GM19468 (cell line): Measurements from ENCODE around the gene RIC3.

ENCODE experiments used
- ATAC-seq: cut with Tn5 transposase; IDR thresholded peaks from one replicate; pipeline ENCODE4 v1.9.1; 2021; ENCODE audit warnings: mild to moderate bottlenecking, moderate library complexity, moderate number of reproducible peaks; ENCODE audit not compliant: unreplicated experiment; ENCODE audit errors: extremely low read depth

Gene RIC3

GRCh38 chr11:8092587-8093424 is 76.0 kb downstream of the RIC3 start:
- ATAC-seq: no peak

- ATAC-seq: no peak
Observed at GRCh38 chr11:8091721-8092120, 77.1 kb downstream of the RIC3 start.

- ATAC-seq: no peak
Observed at GRCh38 chr11:8090756-8091155, 78.1 kb downstream of the RIC3 start.

DNA sequence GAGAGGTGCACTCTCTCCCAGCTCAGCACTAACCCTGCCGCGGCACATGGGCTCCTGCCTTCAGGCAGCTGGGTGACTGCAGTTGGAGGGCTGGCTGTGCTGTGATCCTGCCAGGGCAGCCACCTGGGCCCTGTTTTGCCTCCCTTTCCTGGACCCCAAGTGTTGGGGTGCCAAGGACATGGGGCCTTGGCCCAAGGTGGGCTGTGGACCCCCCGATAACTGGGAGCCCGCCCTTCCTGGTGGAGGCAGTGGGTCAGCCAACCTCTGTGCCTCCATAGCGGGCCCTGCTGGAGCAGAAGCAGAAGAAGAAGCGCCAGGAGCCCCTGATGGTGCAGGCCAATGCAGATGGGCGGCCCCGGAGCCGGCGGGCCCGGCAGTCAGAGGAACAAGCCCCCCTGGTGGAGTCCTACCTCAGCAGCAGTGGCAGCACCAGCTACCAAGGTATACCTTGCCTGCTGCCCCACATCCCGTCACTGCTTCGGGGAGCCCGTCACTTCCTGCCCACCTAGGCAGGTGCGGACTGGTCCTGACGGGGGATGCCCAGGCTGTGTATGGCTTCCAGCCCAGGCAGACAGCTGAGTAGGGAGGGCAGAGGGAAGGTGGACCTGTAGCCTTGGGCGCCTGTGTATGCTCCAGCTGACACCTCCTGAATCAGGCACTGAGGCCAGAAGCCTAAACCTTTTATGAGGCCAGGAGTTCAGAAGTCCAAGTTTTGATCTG is 78.9 kb downstream of the RIC3 start:
- no peak for ATAC-seq

DNA sequence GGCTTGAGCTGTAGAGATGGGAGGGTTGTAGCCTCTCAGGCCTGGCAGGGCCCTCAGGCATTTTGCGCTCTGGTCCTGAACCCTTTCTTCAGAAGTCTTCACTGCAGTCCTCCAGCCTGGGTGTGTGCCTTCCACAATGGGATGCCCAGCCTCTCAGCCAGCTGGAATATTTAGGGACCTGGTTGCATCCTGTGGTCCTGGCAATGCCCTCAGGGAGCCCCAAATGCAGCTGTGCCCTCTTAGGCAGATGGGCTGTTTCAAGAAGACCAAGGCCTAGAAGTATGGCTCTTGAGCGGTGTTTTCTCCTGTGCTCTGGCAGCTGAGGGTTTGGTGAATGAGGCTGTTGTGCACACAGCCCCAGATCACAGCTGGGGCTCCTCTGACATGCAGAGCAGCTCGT is 81.1 kb downstream of the RIC3 start:
- no peak for ATAC-seq

GRCh38 chr11:8087185-8087584 is 81.6 kb downstream of the RIC3 start:
- ATAC-seq: no peak

DNA sequence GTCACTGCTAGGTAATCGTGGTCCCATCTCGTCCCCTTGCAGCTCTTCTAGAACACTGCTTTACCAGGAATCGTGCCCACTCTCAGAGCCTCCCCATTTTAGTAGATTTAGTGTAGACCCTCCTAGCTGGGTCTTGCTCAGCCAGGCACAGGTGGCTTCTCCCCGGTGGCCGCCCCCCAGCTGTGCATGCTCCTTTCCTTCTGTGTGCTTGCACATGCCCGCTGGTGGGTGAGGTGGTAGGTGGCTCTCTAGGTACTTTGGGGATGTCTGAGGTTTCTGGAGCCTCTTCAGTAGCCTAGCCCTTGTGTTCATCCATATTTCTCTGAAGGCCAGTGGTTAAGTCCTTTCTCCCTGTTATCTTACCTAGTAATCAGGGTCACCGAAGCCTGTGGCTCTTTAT is 82.3 kb downstream of the RIC3 start:
- no peak for ATAC-seq

DNA sequence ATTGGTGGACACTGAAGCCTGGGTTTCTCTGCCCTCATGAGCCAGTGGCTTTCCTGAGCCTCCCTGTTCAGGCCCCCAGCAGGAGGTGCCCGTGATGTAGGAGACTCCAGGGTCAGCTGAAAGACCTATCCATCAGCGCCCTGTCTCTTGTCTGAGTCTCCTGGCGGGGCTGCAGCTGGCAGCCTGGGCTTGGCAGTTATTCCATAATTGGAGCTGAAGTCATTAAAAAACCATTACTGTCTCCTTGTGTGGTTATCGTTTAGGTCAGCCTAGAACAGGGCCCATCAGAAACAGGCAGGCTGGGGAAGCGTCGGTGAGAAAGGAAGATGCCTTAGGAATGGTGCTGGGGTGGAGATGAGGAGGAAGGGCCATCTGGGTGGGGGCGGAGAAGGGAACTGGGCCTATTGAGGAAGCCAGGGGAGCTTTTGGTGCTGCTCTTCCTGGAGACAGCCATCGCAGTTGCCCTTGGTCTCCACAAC is 82.8 kb downstream of the RIC3 start:
- no peak for ATAC-seq

DNA sequence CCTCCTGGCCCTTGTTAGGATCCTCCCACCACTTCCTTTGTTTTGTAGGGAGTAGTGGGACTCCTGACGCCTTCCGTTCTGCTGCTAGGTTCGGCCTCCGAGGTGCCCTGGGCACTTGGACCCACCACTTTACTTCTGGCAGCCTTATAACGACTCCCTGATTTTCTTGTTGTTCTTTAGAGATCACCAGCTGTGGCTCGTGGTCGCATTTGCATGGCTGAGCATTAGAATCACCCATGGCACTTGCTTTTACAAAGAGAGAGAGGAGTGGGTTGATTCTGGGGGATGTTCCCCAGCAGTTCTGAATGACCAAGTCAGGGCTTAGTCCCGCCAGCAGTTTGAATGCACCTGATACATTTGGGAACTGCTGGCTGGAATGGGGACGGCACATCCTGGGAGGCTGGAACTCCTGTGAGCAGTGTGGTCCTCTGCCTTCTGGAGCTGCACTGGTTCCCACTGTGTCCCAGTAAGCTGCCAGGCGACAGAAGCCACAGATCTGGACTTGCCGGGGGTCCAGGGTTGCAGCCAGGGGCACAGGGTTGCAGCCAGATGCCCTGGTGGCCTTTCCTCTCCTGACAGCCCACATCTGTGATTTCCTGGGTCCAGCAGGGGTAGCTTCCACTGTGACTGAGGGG is 83.7 kb downstream of the RIC3 start:
- no peak for ATAC-seq

- ATAC-seq: no peak
Observed at GRCh38 chr11:8084352-8084751, 84.5 kb downstream of the RIC3 start.

GRCh38 chr11:8083871-8084281 is 84.9 kb downstream of the RIC3 start:
- ATAC-seq: no peak

DNA sequence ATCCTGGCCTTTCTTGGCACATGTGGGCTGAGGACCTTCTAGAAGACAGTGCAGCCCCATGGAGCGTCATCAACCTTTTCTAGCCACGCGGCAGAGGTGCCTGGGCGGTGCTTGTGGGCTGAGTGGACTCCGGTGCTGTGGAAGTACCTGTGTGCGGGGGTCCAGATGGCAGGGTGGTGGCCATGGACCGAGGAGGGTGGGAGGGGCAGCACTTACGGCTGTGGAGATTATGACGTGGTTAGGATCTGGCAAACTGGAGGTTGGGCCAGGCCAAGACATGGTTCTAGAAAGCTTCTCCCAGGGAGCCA is 85.8 kb downstream of the RIC3 start:
- no peak for ATAC-seq

DNA sequence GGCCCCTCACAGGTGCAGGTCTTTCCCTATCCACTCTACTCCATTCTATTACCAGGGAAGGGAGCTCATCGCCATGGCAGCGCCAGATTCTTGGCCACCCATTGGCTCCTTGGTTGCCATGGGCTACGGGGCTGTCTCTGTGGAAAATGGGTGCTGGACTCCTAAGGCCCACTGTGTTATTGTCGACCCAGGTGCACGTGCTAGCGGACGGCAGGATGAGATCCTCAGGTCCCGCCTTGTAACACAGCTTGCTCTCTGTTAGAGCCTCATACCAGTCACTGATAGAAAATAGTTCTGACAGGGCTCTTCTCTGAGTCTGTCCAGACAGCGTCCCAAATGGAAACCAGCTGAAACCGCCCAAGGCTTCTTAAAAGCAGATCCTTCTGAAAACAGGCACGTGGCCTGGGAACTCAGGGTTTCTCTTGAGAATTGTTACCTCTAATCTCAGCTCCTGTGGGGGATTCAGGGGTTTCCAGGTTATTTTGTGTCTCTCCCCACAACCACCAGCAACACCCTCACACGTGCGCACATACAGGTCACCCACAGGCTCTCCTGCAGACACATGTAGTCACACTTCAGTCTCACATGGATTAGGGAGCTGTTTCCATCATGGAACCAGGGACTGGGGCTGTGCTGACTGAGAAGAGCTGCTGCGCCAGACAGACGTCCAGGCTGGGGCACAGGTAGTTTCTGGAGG is 86.3 kb downstream of the RIC3 start:
- ATAC-seq: no peak

DNA sequence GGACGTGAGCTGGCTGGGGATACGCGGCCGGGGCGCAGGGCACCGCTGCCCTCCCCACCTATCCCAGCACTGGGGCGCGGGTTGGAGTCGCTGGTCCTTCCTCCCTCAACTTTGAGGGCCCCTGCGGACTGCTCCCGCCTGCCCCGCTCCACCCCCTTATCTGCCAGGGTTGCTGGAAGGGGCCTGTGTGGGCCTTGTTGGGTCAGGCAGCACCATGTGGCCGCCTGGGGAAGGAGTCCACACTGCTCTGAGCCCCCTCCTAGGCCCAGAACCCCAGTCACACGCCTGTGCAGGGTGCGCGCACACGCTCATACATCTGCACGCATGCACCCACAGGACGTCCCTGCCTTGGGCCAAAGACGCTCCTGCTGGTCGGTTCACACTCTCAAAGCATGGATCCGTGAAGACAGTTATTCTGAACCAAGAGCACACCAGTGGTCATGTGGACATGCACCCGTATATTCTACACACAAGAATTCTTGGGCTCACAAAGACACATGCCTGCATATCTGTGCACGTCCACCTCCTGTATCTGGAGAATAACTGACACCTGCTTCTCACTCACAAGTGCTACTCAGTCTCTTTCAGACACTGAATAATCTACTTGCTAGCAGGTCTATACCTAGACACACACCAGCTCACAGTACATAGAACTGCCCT is 87.1 kb downstream of the RIC3 start:
- ATAC-seq: no peak

DNA sequence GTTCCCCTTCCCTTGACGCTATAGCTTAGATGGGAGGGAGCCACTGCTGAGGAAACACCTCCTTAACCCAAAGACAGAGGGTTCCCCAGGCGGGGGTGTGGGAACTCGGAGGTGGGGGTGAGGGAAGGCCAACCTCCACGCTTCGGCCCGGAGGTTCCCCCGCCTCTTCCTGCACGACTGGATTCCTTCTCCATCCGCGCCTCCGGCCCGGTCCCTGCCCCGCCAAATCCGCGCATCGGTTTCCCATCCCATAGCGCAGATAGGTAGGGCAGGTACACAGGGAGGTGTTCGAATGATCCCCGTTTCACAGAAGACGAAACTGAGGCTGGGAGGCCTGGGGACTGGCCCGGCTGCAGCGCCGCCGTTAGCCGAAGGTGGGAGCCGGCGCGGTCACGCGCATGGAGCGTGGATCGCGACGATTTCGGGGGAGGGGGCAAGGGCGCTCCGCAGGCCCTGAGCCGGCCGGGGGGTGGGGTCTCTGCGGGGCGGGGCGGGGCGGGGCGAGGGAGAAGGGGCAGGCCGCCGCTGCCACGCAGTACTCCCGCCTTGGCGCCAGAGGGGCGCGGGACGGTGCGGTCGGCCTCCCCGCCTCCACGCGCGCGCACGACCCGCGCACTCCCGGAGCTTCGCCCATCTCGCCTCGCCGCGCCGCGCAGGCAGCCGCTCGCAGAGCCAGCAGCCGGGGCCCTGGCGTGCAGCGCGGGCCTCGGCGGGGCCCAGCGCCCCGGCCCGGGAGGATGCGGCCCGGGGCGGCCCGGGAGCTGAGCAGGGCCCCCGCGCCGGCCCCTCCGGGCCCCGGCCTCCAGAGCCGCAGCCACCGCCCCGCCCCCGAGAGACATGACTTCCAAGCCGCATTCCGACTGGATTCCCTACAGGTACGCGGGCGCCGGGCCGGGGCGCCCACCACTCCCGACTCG is 87.9 kb downstream of the RIC3 start, which contains the start of gene TUB:
TSS of gene TUB (plus strand) at position 538 of the 917 bp plus-strand sequence. CDS start at position 838, 300 bp downstream.
- ATAC-seq: no peak

DNA sequence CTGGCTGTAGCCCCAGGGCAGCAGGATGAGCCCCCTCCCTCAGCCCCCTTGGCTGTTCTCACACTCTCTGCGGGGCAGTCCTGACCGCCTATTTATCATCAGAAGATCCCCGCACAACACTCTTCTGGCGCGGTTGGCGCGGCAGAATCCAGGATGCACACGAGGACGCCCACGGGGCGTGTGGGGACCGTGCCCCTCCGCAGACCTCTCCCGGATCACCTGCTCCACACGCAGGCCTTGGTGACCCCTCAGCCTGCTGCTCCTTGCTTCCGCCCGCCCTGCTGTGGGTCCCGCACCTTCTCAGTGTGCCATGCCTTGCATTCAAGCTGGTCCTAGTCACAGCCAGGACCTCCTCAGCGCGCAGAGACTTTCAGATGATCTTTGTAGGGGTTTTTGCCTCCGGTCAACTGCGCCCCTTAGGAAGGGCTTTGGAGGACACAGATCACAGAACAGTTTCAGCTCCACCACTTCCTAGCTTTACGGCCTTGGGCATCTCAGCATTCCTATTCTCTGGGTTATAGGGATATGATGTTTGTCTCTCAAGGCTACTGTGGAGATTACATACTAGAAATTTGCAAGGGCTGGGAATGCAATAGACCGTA is 88.7 kb downstream of the RIC3 start:
- ATAC-seq: no peak

- ATAC-seq: no peak
Observed at GRCh38 chr11:8079111-8079675, 89.6 kb downstream of the RIC3 start.

GRCh38 chr11:8075119-8075726 is 93.6 kb downstream of the RIC3 start:
- ATAC-seq: no peak
